SK-N-SH (cell line): ENCODE results near the gene NAALAD2. TPM values are rescaled to one million over a fixed set of nuclear protein-coding genes. Genes with fewer than 3 reads are reported as not detected.

ENCODE experiments used
- CTCF ChIA-PET: fragments of 300-600, 350-600 bp; formaldehyde crosslinking; extraction: SDS; loops from one replicate; lab custom pipeline; 2021; lab: Yijun Ruan, JAX
- POLR2A ChIA-PET: fragments of 350-600 bp; sonication (Branson Sonifier 250); formaldehyde crosslinking; extraction: SDS; loops from one replicate; lab custom pipeline; 2020; ENCODE audit warnings: antibody characterized with exemption, inconsistent platforms; lab: Yijun Ruan, JAX
- DNase-seq: peaks from one replicate; pipeline ENCODE4 v3.0.0; 2012
- H2AFZ ChIP-seq: fragments of 200-600 bp; sonication (generic); 2 replicates; pipeline ENCODE4 v1.8.1; 2016; ENCODE audit warnings: antibody characterized with exemption, mild to moderate bottlenecking, low read depth
- H3F3A ChIP-seq: fragments of 200-600 bp; sonication (generic); replicated peaks from 2 replicates; pipeline ENCODE3; 2016; ENCODE audit warnings: antibody characterized with exemption, mild to moderate bottlenecking; ENCODE audit not compliant: insufficient read depth
- H3K27ac ChIP-seq, 2 experiments: fragments of 200-500 bp in 1 of 2; fragments of 200-600 bp in 1 of 2; sonication (Bioruptor generic) in 1 of 2; sonication (generic), shearing (Covaris generic) in 1 of 2; 2 replicates each; pipeline versions ENCODE4 v1.5.1 to v1.6.1; 2014 to 2016; ENCODE audit warnings: low read depth in 2 of 2, inconsistent platforms in 1 of 2, low read length in 1 of 2, mild to moderate bottlenecking in 1 of 2, mixed read lengths in 1 of 2
- H3K27me3 ChIP-seq: fragments of 200-600 bp; sonication (generic), shearing (Covaris generic); 2 replicates; pipeline ENCODE4 v1.6.1; 2016; ENCODE audit warnings: mixed run types; ENCODE audit not compliant: insufficient read depth
- H3K36me3 ChIP-seq, 2 experiments: fragments of 200-500 bp in 1 of 2; fragments of 200-600 bp in 1 of 2; sonication (Bioruptor generic) in 1 of 2; sonication (generic) in 1 of 2; replicated peaks in 1 of 2; 2 replicates each; pipeline versions ENCODE3 to v1.5.1; 2014 to 2016; ENCODE audit warnings: low read length in 1 of 2, mild to moderate bottlenecking in 1 of 2; ENCODE audit not compliant: insufficient read depth in 2 of 2, control insufficient read depth in 1 of 2
- H3K4me1 ChIP-seq, 2 experiments: fragments of 200-500 bp in 1 of 2; fragments of 200-600 bp in 1 of 2; sonication (Bioruptor generic) in 1 of 2; sonication (generic), shearing (Covaris generic) in 1 of 2; 2 replicates each; pipeline versions ENCODE4 v1.5.1 to v1.6.1; 2014 to 2016; ENCODE audit warnings: low read depth in 1 of 2, low read length in 1 of 2, mixed run types in 1 of 2; ENCODE audit not compliant: insufficient read depth in 2 of 2, control insufficient read depth in 1 of 2
- H3K4me2 ChIP-seq: fragments of 200-600 bp; sonication (generic), shearing (Covaris generic); 2 replicates; pipeline ENCODE4 v1.6.1; 2017; ENCODE audit warnings: mixed run types
- H3K4me3 ChIP-seq, 2 experiments: fragments of 200-500 bp in 1 of 2; fragments of 200-600 bp in 1 of 2; sonication (Bioruptor generic) in 1 of 2; sonication (generic), shearing (Covaris generic) in 1 of 2; 2 replicates each; pipeline versions ENCODE4 v1.5.1 to v1.8.1; 2014 to 2016; ENCODE audit warnings: low read depth in 2 of 2, inconsistent platforms in 1 of 2, low read length in 1 of 2, mild to moderate bottlenecking in 1 of 2, mixed read lengths in 1 of 2, moderate library complexity in 1 of 2
- H3K79me2 ChIP-seq: fragments of 200-600 bp; sonication (generic); 2 replicates; pipeline ENCODE4 v1.8.1; 2017; ENCODE audit warnings: mild to moderate bottlenecking; ENCODE audit not compliant: insufficient read depth
- H3K9ac ChIP-seq: fragments of 200-600 bp; sonication (generic); 2 replicates; pipeline ENCODE4 v1.6.1; 2017; ENCODE audit warnings: mixed run types
- H3K9me2 ChIP-seq: fragments of 200-600 bp; sonication (generic); 2 replicates; pipeline ENCODE4 v1.6.1; 2017; ENCODE audit warnings: mixed run types
- H3K9me3 ChIP-seq: fragments of 200-600 bp; sonication (generic); 2 replicates; pipeline ENCODE4 v1.6.1; 2017; ENCODE audit warnings: mixed run types, mild to moderate bottlenecking, moderate library complexity
- H4K20me1 ChIP-seq: fragments of 200-600 bp; sonication (generic); 2 replicates; pipeline ENCODE4 v1.6.1; 2017; ENCODE audit warnings: mild to moderate bottlenecking, mixed run types; ENCODE audit not compliant: insufficient read depth
- CTCF ChIP-seq: fragments of 200-600 bp; sonication (generic); IDR thresholded peaks from 2 replicates; pipeline ENCODE4 v1.6.1; 2017; ENCODE audit warnings: antibody characterized with exemption, mild to moderate bottlenecking, moderate library complexity
- ELF1 ChIP-seq: IDR thresholded peaks from 2 replicates; pipeline ENCODE4 v1.4.0; 2012
- EZH2phosphoT487 ChIP-seq: fragments of 200-600 bp; sonication (generic); IDR thresholded peaks from 2 replicates; pipeline ENCODE4 v1.6.1; 2017; ENCODE audit warnings: low read depth, mixed run types, mild to moderate bottlenecking, antibody characterized with exemption, moderate library complexity, borderline replicate concordance
- FOSL2 ChIP-seq: IDR thresholded peaks from 2 replicates; pipeline ENCODE4 v1.4.0; 2012; ENCODE audit warnings: low read depth, mild to moderate bottlenecking, moderate library complexity, borderline replicate concordance
- FOXM1 ChIP-seq: IDR thresholded peaks from 2 replicates; pipeline ENCODE4 v1.4.0; 2012; ENCODE audit warnings: low read depth, mild to moderate bottlenecking
- JUND ChIP-seq: IDR thresholded peaks from 2 replicates; pipeline ENCODE4 v1.4.0; 2012
- MEF2A ChIP-seq: IDR thresholded peaks from 2 replicates; pipeline ENCODE4 v1.4.0; 2012; ENCODE audit warnings: low read depth, borderline replicate concordance
- RAD21 ChIP-seq: IDR thresholded peaks from 2 replicates; pipeline ENCODE4 v1.6.1; 2012; ENCODE audit warnings: mild to moderate bottlenecking, low read length
- RCOR1 ChIP-seq: fragments of 150-350 bp; IDR thresholded peaks from 2 replicates; pipeline ENCODE4 v1.6.1; 2017; ENCODE audit warnings: antibody characterized with exemption, low read length
- SMC3 ChIP-seq: IDR thresholded peaks from 2 replicates; pipeline ENCODE4 v1.6.1; 2012; ENCODE audit warnings: low read depth, low read length, improper control_type of control experiment
- TAF1 ChIP-seq: IDR thresholded peaks from 2 replicates; pipeline ENCODE4 v1.6.1; 2012; ENCODE audit warnings: low read depth, mild to moderate bottlenecking, low read length, moderate library complexity, borderline replicate concordance
- TCF12 ChIP-seq: IDR thresholded peaks from 2 replicates; pipeline ENCODE4 v1.4.0; 2012
- USF1 ChIP-seq: IDR thresholded peaks from 2 replicates; pipeline ENCODE4 v1.4.0; 2012; ENCODE audit warnings: low read depth, borderline replicate concordance
- WGBS: methylation state at CpG from one replicate; pipeline ENCODE4 v1.1.6; 2017; ENCODE audit warnings: low lambda C conversion rate; 5-methylcytosine and 5-hydroxymethylcytosine counted together
- polyA plus RNA-seq, 3 experiments: library from polyadenylated mRNA; depleted of rRNA; stranded (reverse); fragments of >200 nt; gene quantifications; 2 replicates each; pipeline ENCODE4 v1.2.3, GENCODE V29; 2012

NAALAD2 gene
- polyA plus RNA-seq, 1 of the 3 experiments (the other 2 are of a cell fraction) = 0.74 TPM

GRCh38 chr11:90113541-90113940 is 20.9 kb upstream of the NAALAD2 start:
- TF ChIP-seq CTCF = peak; percentile 67
- TF ChIP-seq RCOR1 = no peak
- TF ChIP-seq USF1 = no peak
- TF ChIP-seq RAD21 = peak; percentile 54
- TF ChIP-seq SMC3 = peak; percentile 11; the same call in 1 of the 2 replicates
- no peak for TF ChIP-seq FOSL2
- POLR2A ChIA-PET = no interaction called here
- H3K79me2 ChIP-seq = no peaks in the 10 kb centered on the region
- DNase-seq = no peak
- 2% methylated on average over 2 of the region's 2 CpGs for WGBS
- no peak overlapping the region for H2AFZ ChIP-seq
- H3K9ac ChIP-seq = no peak overlapping the region
- H3K27ac ChIP-seq = no peak overlapping the region
- CTCF ChIA-PET = interaction anchor here (0.6 to 1.2 kb wide), 5 partner anchors 9 to 689 kb away, joined by 3 to 7 read pairs (median 5); partner anchors contain the start of gene NAALAD2
- H3K9me3 ChIP-seq = no peaks in the 10 kb centered on the region
- no peak overlapping the region for H3K4me2 ChIP-seq
- H3K4me1 ChIP-seq = no peaks in the 10 kb centered on the region
- H3F3A ChIP-seq = peaks cover 4% of the 10 kb centered on the region
- H3K9me2 ChIP-seq = no peaks in the 10 kb centered on the region
- H3K36me3 ChIP-seq = no peaks in the 10 kb centered on the region
- H3K27me3 ChIP-seq = no peaks in the 10 kb centered on the region
- H3K4me3 ChIP-seq = no peak overlapping the region
- no peaks in the 10 kb centered on the region for H4K20me1 ChIP-seq

- Histone ChIP-seq H4K20me1 (no peaks in the 10 kb centered on the region), H3K79me2 (no peaks in the 10 kb centered on the region), H3K4me3 (no peak overlapping the region), H3K9ac (no peak overlapping the region), H3K4me2 (no peak overlapping the region), H3K9me2 (no peaks in the 10 kb centered on the region; the same call in 1 of the 2 replicates), H3K36me3 (no peaks in the 10 kb centered on the region), H2AFZ (no peak overlapping the region), H3K9me3 (no peaks in the 10 kb centered on the region), H3F3A (no peaks in the 10 kb centered on the region), H3K27me3 (no peaks in the 10 kb centered on the region), H3K27ac (no peak overlapping the region), H3K4me1 (peaks cover 0 to 8% of the 10 kb centered on the region in 2 experiments; a peak in 1 of 4 replicates)
- ChIA-PET POLR2A (no interaction called here), CTCF (no interaction called here)
- 84% methylated on average over 4 of the region's 4 CpGs for WGBS
- no peak for TF ChIP-seq RAD21
- no peak for TF ChIP-seq FOXM1
- TF ChIP-seq MEF2A = no peak
- TF ChIP-seq EZH2phosphoT487 = no peak
- TF ChIP-seq TAF1 = no peak
- TF ChIP-seq TCF12 = no peak
- no peak for TF ChIP-seq SMC3
- no peak for TF ChIP-seq USF1
- TF ChIP-seq ELF1 = no peak
- TF ChIP-seq RCOR1 = no peak
- TF ChIP-seq JUND = no peak
- no peak for DNase-seq
These were observed 14.3 kb upstream of the NAALAD2 start for GRCh38 chr11:90120191-90120590.
